ENCODE data around the gene TUFT1.

DNA sequence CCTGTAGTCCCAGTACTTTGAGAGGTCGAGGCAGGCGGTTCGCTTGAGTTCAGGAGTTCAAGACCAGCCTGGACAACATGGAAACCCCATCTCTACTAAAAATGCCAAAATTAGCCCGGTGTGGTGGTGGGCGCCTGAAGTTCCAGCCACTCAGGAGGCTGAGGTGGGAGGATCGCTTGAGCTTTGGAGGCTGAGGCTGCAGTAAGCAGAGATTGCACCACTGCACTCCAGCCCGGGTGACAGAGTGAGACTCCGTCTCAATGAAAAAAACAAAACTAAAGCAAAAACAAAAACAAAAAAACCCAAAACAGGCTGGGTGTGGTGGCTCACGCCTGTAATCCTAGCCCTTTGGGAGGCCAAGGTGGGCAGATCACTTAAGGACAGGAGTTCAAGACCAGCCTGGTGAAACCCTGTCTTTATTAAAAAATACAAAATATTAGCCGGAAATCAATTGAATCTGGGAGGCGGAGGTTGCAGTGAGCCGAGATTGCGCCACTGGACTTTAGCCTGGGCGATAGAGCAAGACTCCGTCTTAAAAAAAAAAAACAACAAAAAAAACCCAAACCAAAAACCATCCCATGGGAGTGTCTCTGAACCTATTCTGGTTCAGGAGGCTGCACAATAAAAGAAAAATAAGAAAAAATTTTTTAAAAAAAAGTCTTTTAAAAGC, 30.6 kb upstream of the TUFT1 start:
- no peak for TF ChIP-seq FOXP2 (optimal IDR thresholded peaks at IDR 0.05; ENCODE audit: borderline replicate concordance, extremely low read depth, extremely low read length, insufficient read depth)
- no peak for TF ChIP-seq POLR2AphosphoS5 (IDR thresholded peaks at IDR 0.05; ENCODE audit: low read depth, low read length)
- TF ChIP-seq TAF1 (IDR thresholded peaks at IDR 0.05; ENCODE audit: borderline replicate concordance, insufficient read depth, low read length): no peak
